ENCODE results near the gene SMAD7.

DNA sequence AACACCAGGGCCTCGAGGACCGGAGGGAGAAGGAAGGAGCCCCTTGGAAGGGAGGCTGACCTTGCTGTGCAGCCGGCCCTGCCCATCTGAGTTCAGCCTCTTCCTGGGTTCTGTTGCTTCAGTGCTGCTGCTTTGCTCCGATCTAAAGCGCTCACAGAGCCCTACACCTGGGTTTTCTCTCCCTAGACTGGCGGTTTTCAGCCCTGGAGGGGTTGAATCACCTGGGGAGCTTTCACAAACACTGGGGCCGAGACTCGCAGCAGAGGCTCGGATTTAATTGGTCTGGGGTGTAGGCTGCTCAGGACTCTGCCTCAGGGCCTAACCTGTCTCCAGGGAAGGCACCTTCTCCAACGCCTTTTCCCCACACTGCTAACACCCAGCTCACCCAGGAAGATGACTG, 40.9 kb upstream of the SMAD7 start:
- TF ChIP-seq SUZ12 (IDR thresholded peaks at IDR 0.05; ENCODE audit: extremely low read depth, insufficient read depth, insufficient read length) (no peak), YY1 (IDR thresholded peaks at IDR 0.05; ENCODE audit: insufficient read depth, insufficient read length) (no peak)
